ENCODE measurements around the gene SHMT1.

- no peak for TF ChIP-seq CTCF (IDR thresholded peaks at IDR 0.05)
- no peak for TF ChIP-seq POLR2A (IDR thresholded peaks at IDR 0.05)
- TF ChIP-seq EP300 (IDR thresholded peaks at IDR 0.05), result no peak
- TF ChIP-seq POLR2AphosphoS5 (IDR thresholded peaks at IDR 0.05), result no peak
Measured at GRCh38 chr17:18326039-18326438, 37.3 kb downstream of the SHMT1 start.

All from stomach (tissue), 4 donors.